Measurements from ENCODE around the gene BRF1.

DNA sequence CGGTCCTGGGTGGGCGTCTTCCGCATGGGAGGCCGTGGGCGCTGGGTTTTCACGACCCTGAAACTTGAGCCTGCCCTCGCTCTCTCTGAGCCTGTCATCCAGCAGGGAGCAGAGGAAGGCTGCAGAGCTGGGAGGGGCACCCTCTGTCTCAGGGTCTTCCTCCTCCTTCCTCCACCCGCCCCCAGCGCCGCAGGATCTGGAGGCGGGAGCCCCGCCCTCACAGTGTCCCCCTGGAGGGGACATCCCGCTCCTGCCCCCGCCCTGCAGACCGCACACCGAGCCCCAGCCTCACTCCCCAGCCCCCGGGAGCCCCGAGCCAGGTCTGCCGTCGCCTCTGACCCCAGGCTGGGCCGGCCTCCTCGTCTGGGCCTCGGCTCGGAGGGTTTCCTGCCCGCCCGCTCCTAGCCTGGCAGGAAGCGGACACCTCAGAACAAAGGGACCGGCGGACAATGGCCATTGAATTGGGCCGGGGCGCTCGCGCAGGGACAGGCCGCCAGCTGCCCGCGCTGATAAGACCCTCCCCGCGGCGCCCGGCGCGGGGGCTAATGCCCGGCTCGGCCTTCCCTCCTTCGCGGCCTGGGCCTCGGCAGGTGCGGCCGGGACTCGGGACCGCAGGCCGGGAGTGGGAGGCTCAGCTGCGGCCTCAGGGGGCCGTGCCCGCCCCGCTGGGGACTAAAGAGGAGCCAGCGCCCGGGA is 104.4 kb downstream of the BRF1 start:
- no peak for TF ChIP-seq POLR2A (IDR thresholded peaks at IDR 0.05)
- TF ChIP-seq, protein P1, sequence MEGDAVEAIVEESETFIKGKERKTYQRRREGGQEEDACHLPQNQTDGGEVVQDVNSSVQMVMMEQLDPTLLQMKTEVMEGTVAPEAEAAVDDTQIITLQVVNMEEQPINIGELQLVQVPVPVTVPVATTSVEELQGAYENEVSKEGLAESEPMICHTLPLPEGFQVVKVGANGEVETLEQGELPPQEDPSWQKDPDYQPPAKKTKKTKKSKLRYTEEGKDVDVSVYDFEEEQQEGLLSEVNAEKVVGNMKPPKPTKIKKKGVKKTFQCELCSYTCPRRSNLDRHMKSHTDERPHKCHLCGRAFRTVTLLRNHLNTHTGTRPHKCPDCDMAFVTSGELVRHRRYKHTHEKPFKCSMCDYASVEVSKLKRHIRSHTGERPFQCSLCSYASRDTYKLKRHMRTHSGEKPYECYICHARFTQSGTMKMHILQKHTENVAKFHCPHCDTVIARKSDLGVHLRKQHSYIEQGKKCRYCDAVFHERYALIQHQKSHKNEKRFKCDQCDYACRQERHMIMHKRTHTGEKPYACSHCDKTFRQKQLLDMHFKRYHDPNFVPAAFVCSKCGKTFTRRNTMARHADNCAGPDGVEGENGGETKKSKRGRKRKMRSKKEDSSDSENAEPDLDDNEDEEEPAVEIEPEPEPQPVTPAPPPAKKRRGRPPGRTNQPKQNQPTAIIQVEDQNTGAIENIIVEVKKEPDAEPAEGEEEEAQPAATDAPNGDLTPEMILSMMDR (IDR thresholded peaks at IDR 0.05), result no peak

All from right lobe of liver (tissue), 4 donors.